NCI-H1048 (cell line): ENCODE results near the gene LEMD3.

Source experiments
- DNase-seq: peaks from one replicate; lab custom pipeline; 2025; lab: John Stamatoyannopoulos, UW

Gene LEMD3

GRCh38 chr12:65208964-65209654 lies 39.7 kb downstream of the LEMD3 start:
- no peak for DNase-seq

- no peak for DNase-seq
Observed at GRCh38 chr12:65209655-65210043, 40.3 kb downstream of the LEMD3 start.

- DNase-seq: no peak
Observed at GRCh38 chr12:65217086-65217485, 47.7 kb downstream of the LEMD3 start.

- DNase-seq: no peak
Observed at GRCh38 chr12:65220761-65221160, 51.4 kb downstream of the LEMD3 start.

DNA sequence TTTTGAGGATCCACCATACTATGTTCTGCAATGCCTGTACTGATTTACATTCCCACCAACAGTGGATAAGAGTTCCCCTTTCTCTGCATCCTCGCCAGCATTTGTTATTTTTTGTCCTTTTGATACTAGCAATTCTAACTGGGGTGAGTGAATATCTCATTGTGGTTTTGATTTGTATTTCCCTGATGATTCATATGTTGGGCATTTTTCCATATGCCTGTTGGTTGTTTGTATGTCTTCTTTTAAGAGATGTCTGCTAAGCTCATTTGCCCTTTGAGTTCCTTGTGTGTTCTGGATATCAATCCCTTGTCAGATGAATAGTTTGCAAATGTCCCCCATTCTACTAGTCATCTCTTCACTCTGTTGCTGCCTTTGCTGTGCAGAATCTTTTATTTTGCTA lies 60.1 kb downstream of the LEMD3 start:
- no peak for DNase-seq

DNA sequence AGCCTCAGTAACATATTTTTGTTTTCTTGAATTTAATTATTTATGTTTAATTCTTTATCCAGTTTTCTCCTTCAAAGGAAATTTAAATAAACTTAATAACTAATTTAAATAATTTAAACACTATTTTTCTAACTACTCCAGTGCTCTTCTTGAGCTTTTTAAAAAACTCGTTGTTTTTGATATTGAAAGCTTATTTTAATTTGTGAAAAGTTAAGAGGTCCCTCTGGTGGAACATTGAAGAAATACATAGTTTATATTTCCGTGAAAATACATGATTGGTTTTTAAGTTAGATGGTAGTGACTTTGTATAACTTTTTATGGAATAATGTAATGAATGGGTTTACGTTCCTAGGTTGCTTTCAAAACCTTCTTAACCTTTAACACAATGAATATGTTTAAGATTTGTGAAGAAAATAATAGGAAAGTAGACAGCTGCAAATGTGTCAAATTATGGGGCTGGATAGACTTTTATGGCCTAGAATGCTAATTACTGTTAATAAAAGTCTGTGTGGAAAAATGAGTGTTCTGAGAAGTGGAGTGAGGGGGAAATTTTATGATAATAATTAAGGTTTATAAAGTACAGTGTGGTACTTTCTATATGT lies 63.2 kb downstream of the LEMD3 start:
- no peak for DNase-seq

DNA sequence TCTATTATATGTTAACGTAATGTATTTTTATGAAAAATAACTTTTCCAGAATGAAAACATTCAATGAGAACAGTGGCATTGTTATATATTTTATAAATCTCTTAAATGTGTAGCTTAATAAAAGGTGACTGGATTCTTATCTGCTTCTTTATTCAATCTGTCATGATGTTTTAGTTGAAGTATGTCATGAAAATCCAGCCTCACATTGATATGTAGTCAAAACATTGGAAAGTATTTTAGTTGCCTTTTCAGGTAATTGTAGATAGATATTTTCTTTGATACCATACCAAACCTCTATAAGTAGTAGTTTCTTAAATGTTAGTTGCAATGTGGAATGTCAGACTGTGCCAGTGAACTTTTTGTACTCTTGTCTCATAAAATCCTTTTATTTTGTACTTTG lies 67.8 kb downstream of the LEMD3 start:
- DNase-seq: no peak

- no peak for DNase-seq
Observed at GRCh38 chr12:65238609-65239008, 69.2 kb downstream of the LEMD3 start.

- DNase-seq: no peak
Observed at GRCh38 chr12:65248656-65249633, 79.6 kb downstream of the LEMD3 start.

DNA sequence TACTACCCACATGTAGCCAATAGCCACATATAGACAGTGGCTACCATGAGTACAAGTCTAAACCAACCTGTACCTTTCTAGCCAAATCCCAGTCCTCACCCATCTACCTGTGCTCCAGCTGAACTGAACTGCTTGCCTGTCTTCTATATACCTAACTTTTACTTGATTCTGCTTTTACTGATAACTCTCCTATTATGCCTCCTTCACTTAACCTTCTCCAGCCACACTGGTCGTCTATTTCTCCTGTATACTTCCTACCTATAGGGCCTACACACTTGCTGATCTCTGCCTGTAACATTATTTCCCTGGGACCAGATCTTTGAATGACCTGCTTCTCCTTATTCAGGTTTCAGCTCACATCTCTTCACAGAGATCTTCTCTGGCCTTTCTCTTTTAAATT lies 83.1 kb downstream of the LEMD3 start:
- DNase-seq: no peak

DNA sequence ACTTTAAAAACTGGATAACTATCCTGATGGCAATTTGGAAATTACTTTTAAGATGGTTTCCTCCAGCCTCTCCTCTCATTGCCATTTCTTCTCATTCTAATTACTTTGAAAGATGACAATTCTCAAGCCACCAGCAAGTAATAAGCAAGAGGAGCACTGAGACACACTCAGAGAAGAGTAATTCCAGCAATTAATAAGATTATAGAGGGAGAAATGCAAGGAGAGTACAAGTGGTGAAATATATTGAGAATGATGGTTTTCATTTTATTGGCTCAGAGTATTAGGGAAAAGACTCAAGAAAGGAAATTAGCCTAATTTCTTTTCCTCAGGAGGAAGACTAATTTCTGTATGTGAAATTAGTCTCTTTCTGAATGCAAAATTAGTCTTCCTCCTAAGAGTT lies 88.6 kb downstream of the LEMD3 start:
- DNase-seq: no peak

DNA sequence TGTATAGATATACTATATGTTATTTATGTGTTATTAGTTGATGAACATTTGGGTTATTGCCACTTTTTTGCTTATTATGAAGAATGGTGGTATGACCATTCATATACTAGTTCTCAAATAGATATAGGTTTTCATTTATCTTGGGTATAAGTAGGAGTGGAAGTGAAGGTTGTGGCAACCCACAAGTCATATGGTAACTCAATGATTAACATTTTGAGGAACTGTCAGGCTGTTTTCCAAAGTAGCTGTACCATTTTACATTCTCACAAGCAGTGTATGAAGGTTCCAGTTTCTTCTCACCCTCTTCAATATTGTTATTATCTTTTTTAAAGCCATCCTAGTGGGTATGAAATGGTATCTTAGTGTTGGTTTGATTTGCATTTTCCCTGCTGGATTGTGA lies 90.1 kb downstream of the LEMD3 start:
- DNase-seq: no peak

DNA sequence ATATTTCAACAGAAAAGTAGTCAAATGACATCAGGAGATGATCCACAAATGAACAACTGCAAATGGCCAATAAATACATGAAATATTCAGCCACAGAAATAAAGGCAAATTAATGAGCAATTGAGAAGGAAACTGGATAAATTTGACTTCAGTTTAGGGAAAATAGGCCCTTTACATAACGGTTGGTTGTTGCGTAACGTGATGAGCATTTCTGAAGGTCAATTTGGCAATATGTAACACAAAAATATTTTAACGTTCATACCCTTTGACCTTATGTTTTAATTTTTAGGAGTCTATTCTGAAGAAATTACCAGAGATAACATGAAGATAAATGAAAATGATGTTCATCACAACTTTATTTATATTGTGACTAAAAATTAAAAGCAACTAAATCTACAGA lies 94.4 kb downstream of the LEMD3 start:
- no peak for DNase-seq

DNA sequence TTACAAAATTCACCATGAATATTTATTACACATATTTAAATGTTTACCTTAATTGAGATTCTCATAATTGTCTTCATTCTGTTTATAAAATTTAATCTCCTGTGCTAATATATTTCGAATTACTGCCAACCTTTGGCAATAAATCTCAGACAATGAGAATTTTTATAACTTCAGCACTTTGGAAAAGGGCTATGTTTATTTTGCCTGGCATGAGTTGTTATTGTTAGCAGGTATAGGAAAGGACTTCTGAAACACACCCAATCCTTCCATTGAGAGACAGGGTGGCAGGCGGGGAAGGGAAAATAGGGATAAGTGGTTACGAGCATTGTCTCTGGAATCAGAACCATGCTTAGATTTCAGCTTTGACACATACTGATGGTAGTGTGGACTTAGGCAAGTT lies 97.0 kb downstream of the LEMD3 start:
- DNase-seq: no peak

DNA sequence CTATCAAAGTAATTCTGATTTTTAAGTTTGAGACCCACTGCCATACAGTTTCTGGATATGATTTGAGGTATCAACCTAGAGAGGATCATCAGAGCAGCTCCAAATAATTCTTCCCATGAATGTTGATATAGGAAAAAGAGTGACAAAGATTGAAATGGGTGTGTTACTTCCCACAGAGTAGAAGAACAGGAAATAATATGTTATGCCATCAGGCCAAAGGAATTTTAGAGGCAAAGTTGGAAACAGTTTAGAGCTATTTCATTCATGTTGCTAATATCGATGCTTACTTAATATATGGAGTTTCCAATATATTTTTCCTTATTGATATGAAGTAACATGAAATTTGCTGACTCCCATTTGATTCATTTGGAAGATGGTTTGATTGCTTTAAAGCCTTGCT lies 100.2 kb downstream of the LEMD3 start:
- no peak for DNase-seq

DNA sequence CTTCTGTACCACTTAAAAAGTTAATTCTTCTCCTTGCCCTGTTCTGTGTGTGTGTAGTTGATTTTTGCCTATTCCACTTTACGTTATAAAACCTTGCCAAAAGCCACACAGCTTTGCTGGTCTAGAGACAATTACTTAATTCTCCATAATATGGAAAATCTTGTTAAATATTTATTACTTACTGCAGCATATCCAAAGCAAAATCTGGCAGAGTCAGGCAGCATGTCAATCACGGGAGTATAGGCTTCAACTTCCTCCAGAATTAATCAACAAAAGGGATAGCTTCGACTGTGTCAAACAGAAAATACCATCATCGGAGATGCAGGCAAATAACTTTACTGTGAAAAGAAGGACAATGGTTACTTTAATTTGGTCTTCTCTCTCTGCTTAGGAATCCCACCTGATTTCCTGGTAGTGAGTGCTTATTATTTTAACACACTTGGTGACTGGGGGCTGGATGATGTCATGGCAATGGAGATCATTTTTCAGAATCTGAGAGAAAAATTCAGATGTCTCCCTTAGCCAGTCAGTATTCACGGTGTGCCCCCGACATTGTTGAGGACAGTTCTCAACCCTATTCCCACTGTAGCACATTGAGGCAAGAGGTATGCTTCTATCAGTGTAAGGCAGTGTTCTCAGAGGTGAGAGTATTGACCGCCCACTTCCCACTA lies 105.4 kb downstream of the LEMD3 start:
- DNase-seq: no peak

GRCh38 chr12:65275627-65276026 lies 106.2 kb downstream of the LEMD3 start:
- DNase-seq: no peak

DNA sequence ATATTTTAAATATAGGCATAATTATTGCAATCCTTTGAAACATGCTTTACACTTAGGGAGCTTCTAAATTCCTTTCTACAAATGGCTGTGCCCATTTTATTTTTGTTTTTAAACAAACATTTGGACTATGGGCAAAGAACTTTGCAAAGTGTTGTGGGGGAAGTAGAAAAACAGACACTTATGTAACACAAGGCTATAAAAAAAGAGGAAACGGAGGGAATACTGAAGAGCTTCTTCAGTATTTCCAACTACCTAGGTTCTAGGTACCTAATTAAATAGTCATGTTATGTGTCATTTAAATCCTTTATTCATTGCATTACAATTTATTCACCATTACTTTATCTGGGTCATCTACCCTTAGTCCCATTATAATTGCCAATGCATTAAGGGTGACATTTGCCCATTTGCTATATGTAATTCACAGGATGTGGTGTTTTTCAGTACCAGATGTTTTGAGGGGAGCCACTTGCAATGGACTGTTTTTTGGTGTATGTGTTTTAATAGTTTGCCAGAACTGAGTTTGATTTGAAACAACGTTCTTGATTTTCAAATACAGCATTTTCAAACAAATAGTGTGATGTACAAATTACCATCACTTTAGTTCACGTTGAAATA lies 107.6 kb downstream of the LEMD3 start:
- no peak for DNase-seq

DNA sequence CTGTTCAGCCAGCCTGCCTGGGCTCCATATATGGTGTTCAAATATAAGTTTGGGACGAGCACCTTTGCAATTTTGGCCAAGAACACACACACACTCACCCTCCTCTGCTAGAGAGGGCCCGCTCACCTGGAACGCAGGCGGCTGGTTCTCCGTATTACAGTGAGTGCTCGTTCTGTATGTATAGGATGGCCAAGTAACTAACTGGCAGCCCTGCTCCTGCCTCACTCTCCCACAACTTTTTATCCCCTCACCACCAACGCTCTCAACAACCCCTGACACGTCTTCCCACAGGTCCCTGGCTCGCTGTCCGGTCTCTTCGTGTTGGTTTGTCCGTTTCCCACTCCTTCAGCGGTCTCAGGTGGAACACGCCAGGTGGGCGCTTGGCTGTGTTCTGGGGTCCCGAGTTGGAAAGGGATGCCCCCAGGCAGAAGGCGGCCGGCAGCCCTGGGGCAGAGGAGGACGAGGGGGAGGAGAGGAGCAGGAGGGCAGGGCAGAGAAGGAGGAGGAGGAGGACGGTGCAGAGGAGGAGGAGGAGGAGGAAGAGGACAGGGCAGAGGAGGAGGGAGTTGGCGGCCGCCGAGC lies 108.7 kb downstream of the LEMD3 start:
- no peak for DNase-seq

DNA sequence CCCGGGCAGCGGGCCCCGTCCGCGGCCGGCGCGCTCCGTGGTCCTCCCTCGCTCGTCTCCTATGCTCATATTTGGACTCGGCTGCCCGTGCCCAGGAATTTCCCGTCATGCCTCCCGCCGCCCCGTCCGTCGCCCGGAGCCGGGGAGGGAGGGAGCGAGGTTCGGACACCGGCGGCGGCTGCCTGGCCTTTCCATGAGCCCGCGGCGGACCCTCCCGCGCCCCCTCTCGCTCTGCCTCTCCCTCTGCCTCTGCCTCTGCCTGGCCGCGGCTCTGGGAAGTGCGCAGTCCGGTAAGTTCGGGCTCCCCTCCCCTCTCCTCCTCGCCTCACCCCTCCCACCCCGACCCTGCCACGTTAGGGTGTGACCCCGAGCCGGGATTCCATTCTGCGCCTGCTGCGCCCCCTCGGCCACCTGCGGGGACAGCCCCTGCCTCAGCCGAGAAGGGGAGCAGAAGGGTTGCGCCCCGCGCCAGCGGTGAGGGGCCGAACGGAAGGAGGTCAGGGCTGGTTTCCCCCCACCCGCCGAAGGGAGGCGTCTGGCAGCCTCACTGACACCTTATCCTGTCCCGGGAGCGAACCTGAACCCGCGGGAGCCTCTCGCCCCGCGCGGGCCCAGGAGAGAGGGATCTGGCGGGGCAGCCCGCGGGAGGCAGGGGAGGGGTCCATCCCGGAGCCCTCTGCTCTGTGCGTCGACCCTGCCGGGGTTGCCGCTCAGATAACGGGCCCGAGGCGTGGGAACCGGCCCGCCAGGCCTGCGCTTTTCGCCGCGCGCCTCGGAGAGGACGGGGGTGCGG lies 109.4 kb downstream of the LEMD3 start, which contains the start of gene MSRB3:
MSRB3 (plus strand) TSS at position 108 of the 793 bp plus-strand sequence. CDS start 29,897 bp downstream, outside the sequence.
- DNase-seq: no peak
